Tibial nerve (tissue), 4 donors: ENCODE results near the gene FDXACB1. TPM values are rescaled to one million over a fixed set of nuclear protein-coding genes. Genes with fewer than 3 reads are reported as not detected.

Experiments
- DNase-seq, 2 donors: peaks; one replicate each; pipeline ENCODE4 v3.0.0-alpha.2; 2019; ENCODE audit warnings: low spot score in 2 of 2
- H3K27ac ChIP-seq, 4 donors: fragments of 200-600 bp; sonication (generic) in 3 of 4; one replicate each; pipeline ENCODE4 v1.5.1; 2017 to 2019; ENCODE audit warnings: mild to moderate bottlenecking in 1 of 4
- H3K27me3 ChIP-seq, 2 donors: fragments of 200-600 bp; sonication (generic) in 1 of 2; one replicate each; pipeline versions ENCODE4 v1.5.1 to v1.6.0; 2017 to 2019
- H3K36me3 ChIP-seq, 3 donors: fragments of 200-600 bp; sonication (generic); one replicate each; pipeline ENCODE4 v1.5.1; 2018 to 2019
- H3K4me1 ChIP-seq, 4 donors: fragments of 200-600 bp; sonication (generic) in 3 of 4; one replicate each; pipeline ENCODE4 v1.5.1; 2017 to 2019
- H3K4me3 ChIP-seq, 4 donors: fragments of 200-600 bp; sonication (generic) in 3 of 4; one replicate each; pipeline ENCODE4 v1.5.1; 2017 to 2019; ENCODE audit warnings: mild to moderate bottlenecking in 1 of 4, moderate library complexity in 1 of 4
- H3K9me3 ChIP-seq, 4 donors: fragments of 200-600 bp; sonication (generic) in 3 of 4; one replicate each; pipeline ENCODE4 v1.5.1; 2017 to 2019
- EP300 ChIP-seq, 2 donors: sonication (generic); formaldehyde crosslinking; IDR thresholded peaks; one replicate each; pipeline ENCODE4 v1.6.1; 2017; ENCODE audit warnings: antibody characterized with exemption in 2 of 2, mild to moderate bottlenecking in 1 of 2
- POLR2A ChIP-seq, 2 donors: fragments of 450-650 bp; IDR thresholded peaks; one replicate each; pipeline ENCODE4 v1.6.1; 2017; ENCODE audit warnings: antibody characterized with exemption in 2 of 2, mild to moderate bottlenecking in 2 of 2, moderate library complexity in 2 of 2
- WGBS, 2 donors: methylation state at CpG; one replicate each; pipeline ENCODE4 v1.1.5; 2018; 5-methylcytosine and 5-hydroxymethylcytosine counted together
- total RNA-seq, 4 donors: library from RNA; depleted of rRNA; stranded (reverse); fragments of >200 nt; gene quantifications; one replicate each; pipeline ENCODE4 v1.1.0, GENCODE V29; 2016
- TF ChIP-seq, protein P1 (sequence below), 5 experiments: fragments of 200-600 bp in 3 of 5; fragments of 450-650 bp in 2 of 5; sonication (generic) in 3 of 5; IDR thresholded peaks; one replicate each; pipeline ENCODE4 v1.5.1; 2016 to 2019; ENCODE audit warnings: antibody characterized with exemption in 5 of 5, mild to moderate bottlenecking in 3 of 5, moderate library complexity in 2 of 5

FDXACB1 gene
- total RNA-seq, 4 donors from 2014 or later = 1.1 to 3.0 (median 1.7) TPM

DNA sequence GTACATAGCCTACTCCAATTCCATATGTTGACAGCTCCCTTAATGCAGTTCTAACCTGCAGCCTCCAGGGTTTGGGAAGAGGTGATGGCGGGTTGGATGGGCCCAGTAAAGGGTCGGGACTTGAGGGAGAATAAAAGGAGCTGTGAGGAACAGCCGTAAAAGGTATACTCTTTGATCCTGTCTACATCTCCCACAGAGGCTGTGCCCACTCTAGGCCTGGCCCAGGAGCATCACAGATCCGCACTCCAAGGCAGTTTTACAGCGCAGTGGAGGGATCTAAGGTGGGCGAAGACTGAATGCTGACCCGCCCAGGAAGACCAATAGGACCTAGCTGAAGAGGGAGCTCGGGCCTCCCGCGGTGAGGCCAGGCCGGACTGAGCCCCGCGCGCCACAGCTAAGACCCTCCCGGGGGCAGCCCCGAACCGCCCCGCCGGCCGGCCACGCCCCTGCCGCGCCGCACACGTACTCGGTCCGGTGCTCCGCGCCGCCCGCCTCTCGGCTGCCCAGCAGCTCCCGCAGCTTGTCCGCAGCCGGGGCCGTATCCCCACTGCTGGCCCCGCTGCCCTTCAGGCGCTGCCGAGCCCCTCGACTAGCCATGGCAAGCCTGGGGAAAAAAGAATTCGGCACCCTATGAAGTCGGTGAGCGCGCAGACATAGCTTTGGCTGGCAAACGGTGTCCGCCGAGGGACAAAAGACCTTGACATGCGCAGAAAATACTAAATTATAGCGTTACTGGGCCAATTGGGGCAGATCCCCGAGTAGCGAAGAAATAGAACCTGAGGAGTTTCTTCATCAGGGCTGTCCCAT, 7.9 kb downstream of the FDXACB1 start, which contains the start of gene ALG9:
Gene ALG9 (minus strand): TSS at position 696 of the 807 bp plus-strand sequence. CDS start 99 bp downstream, at position 597.
- 0 to 1% methylated on average over 24 to 47 of the region's 51 CpGs for WGBS, 2 donors
- Histone ChIP-seq H3K4me3 (peak within 1 kb of the TSS; percentile 74 to 96 (median 85)), H3K4me1 (peaks cover 0 to 22% (median 10%) of the 10 kb centered on the region in 4 donors), H3K27me3 (no peaks in the 10 kb centered on the region), H3K27ac (peak within 1 kb of the TSS; percentile 92 to 96 (median 94)), H3K36me3 (peaks cover 0 to 43% (median 0%) of the 10 kb centered on the region in 3 donors), H3K9me3 (no peaks in the 10 kb centered on the region)
- DNase-seq = peak; percentile 71 to 90
- TF ChIP-seq, protein P1, sequence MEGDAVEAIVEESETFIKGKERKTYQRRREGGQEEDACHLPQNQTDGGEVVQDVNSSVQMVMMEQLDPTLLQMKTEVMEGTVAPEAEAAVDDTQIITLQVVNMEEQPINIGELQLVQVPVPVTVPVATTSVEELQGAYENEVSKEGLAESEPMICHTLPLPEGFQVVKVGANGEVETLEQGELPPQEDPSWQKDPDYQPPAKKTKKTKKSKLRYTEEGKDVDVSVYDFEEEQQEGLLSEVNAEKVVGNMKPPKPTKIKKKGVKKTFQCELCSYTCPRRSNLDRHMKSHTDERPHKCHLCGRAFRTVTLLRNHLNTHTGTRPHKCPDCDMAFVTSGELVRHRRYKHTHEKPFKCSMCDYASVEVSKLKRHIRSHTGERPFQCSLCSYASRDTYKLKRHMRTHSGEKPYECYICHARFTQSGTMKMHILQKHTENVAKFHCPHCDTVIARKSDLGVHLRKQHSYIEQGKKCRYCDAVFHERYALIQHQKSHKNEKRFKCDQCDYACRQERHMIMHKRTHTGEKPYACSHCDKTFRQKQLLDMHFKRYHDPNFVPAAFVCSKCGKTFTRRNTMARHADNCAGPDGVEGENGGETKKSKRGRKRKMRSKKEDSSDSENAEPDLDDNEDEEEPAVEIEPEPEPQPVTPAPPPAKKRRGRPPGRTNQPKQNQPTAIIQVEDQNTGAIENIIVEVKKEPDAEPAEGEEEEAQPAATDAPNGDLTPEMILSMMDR (IDR thresholded peaks at IDR 0.05) = peak in 3 of 5 experiments; percentile 24 to 31 (median 27)
- TF ChIP-seq EP300 (IDR thresholded peaks at IDR 0.05) (peak; percentile 70 to 90), POLR2A (IDR thresholded peaks at IDR 0.05) (peak in 1 of 2 donors; percentile 57)

DNA sequence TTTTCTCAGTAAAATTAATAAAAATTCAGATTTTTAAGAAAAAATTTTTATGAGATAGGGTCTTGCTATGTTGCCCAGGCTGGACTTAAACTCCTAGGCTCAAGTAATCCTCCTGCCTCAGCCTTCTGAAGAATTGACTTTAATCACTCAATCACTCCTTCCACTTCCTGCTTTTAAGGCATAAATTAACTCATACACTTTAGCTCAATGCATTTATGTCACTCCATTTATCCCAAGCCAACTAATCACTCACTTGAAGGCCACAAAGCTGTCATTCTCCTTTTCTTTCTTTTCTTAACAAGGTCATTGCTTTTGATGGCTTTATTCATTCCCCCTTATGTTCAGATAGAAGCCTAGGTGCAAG, 8.5 kb downstream of the FDXACB1 start:
- Histone ChIP-seq H3K4me1 (peaks cover 0 to 22% (median 10%) of the 10 kb centered on the region in 4 donors), H3K27ac (peak overlapping the region; percentile 92 to 96 (median 94))
- TF ChIP-seq, protein P1 (IDR thresholded peaks at IDR 0.05) = no peak
- no peak for TF ChIP-seq POLR2A (IDR thresholded peaks at IDR 0.05)
- TF ChIP-seq EP300 (IDR thresholded peaks at IDR 0.05) = no peak

DNA sequence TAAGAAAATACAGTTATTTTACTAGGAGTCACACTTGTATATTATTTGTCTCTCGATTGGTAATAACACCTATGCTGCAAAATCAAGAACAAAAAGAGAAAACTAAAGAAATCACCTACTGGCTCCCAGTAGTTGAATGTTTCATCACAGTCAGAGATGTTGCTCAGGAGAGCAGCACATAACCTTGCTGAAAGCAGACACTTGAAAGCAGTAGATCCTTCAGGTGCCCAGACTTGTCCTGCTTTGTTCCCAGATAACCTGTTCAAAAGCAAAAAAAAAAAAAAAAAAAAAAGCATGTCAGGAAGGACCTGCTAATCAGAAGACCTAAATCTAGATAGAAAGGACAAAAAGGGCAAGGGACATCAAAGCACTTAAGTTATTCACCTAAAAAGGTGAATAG, 8.9 kb downstream of the FDXACB1 start:
- DNase-seq = no peak
- Histone ChIP-seq H3K4me1 (peaks cover 0 to 22% (median 10%) of the 10 kb centered on the region in 4 donors), H3K9me3 (no peaks in the 10 kb centered on the region), H3K27ac (peak overlapping the region in 2 of 4 donors; percentile 92 to 95), H3K36me3 (peaks cover 0 to 42% (median 0%) of the 10 kb centered on the region in 3 donors), H3K4me3 (peak overlapping the region in 2 of 4 donors; percentile 77 to 93), H3K27me3 (no peaks in the 10 kb centered on the region)
- 94 to 97% methylated on average over 1 of the region's 1 CpG for WGBS, 2 donors
- TF ChIP-seq POLR2A (IDR thresholded peaks at IDR 0.05) (no peak), EP300 (IDR thresholded peaks at IDR 0.05) (no peak)
- TF ChIP-seq, protein P1 (IDR thresholded peaks at IDR 0.05) = no peak

More for the DNA sequence above, 8.5 kb downstream of the FDXACB1 start:
- Histone ChIP-seq H3K4me3 (peak overlapping the region; percentile 74 to 96 (median 85)), H3K36me3 (peaks cover 0 to 42% (median 0%) of the 10 kb centered on the region in 3 donors), H3K27me3 (no peaks in the 10 kb centered on the region), H3K9me3 (no peaks in the 10 kb centered on the region)
- DNase-seq = no peak

DNA sequence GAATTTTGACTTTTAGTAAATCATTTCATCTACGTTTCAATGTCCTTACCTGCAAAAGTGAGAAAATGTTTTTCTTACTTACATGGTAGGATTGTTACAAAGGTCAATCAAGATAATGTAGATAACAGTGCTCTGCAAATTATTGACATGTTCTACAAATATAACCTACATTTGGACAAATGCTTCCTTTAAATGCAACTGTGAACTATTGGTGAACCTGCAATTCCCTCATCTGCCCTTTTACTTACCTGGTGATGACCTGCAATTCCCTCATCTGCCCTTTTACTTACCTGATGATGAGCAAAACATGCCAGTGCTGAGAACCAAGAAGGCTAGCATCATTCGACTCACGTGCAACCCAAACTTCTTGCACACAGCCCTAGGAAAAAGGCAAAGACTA, 18.7 kb downstream of the FDXACB1 start:
- TF ChIP-seq POLR2A (IDR thresholded peaks at IDR 0.05) (no peak), EP300 (IDR thresholded peaks at IDR 0.05) (no peak)
- TF ChIP-seq, protein P1 (IDR thresholded peaks at IDR 0.05) = no peak
- Histone ChIP-seq H3K36me3 (peaks cover 0 to 81% (median 0%) of the 10 kb centered on the region in 3 donors), H3K27ac (no peak overlapping the region), H3K9me3 (no peaks in the 10 kb centered on the region), H3K4me3 (no peak overlapping the region), H3K27me3 (no peaks in the 10 kb centered on the region), H3K4me1 (no peaks in the 10 kb centered on the region)
- WGBS, 2 donors = 89 to 92% methylated on average over 3 of the region's 3 CpGs
- no peak for DNase-seq

DNA sequence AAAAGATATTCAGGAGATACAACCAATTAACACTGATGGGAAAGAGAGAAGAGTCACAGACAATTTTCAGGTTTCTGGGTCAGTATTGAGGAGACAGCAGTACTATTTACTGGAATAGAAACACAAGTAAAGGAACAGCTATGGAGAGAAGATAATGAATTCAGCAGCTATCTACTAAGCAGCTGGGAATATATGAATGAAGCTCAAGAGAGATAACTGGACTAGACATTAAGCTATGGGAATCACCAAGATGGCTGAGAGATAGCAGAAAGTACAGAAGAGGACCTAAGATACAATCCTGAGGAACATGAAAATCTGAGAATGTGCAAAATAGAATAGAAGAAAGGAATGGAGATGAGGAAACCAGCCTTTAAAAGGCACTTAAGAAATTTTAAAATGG, 23.5 kb downstream of the FDXACB1 start:
- no peaks in the 10 kb centered on the region for H3K27me3 ChIP-seq
- H3K9me3 ChIP-seq = no peaks in the 10 kb centered on the region
- H3K27ac ChIP-seq = no peak overlapping the region
- no peak overlapping the region for H3K4me3 ChIP-seq
- TF ChIP-seq EP300 (IDR thresholded peaks at IDR 0.05) (no peak), POLR2A (IDR thresholded peaks at IDR 0.05) (no peak)
- TF ChIP-seq, protein P1 (IDR thresholded peaks at IDR 0.05) = no peak
- H3K36me3 ChIP-seq = peaks cover 0 to 93% (median 0%) of the 10 kb centered on the region in 3 donors
- no peaks in the 10 kb centered on the region for H3K4me1 ChIP-seq
- no peak for DNase-seq
